AG04450 (cell line): ENCODE results near the gene ITGA11. TPM values are rescaled to one million over a fixed set of nuclear protein-coding genes. Genes with fewer than 3 reads are reported as not detected.

Experiments
- CTCF ChIA-PET: fragments of 300-600, 350-600 bp; formaldehyde crosslinking; extraction: SDS; loops from one replicate; lab custom pipeline; 2022; ENCODE audit warnings: antibody characterized with exemption, inconsistent platforms; lab: Charles Lee
- POLR2A ChIA-PET: fragments of 350-600 bp; formaldehyde crosslinking; extraction: SDS; loops from one replicate; lab custom pipeline; 2021; ENCODE audit warnings: antibody characterized with exemption, inconsistent platforms; lab: Yijun Ruan, JAX
- DNase-seq: peaks from one replicate; pipeline ENCODE4 v3.0.0-alpha.2; 2011; ENCODE audit warnings: low read depth, low spot score
- H3K27ac ChIP-seq: one replicate; pipeline ENCODE4 v1.5.1; 2012; ENCODE audit warnings: low read depth, low read length, control low read depth
- H3K27me3 ChIP-seq: one replicate; pipeline ENCODE4 v1.6.0; 2012; ENCODE audit warnings: low read length; ENCODE audit not compliant: control insufficient read depth, insufficient read depth
- H3K4me3 ChIP-seq: 2 replicates; pipeline ENCODE4 v1.5.1; 2011; ENCODE audit warnings: mild to moderate bottlenecking, low read depth, low read length, control low read depth
- H3K9me3 ChIP-seq: 2 replicates; pipeline ENCODE4 v1.5.1; 2012; ENCODE audit warnings: low read length; ENCODE audit not compliant: control insufficient read depth, insufficient read depth
- CTCF ChIP-seq: IDR thresholded peaks from 2 replicates; pipeline ENCODE4 v1.5.1; 2011; ENCODE audit warnings: low read depth, low read length, control low read depth, inconsistent platforms
- polyA plus RNA-seq: library from polyadenylated mRNA; depleted of rRNA; stranded (reverse); fragments of >200 nt; gene quantifications from 2 replicates; pipeline ENCODE4 v1.2.3, GENCODE V29; 2011

The ITGA11 gene
- polyA plus RNA-seq, 1 experiment, result 24.0 TPM

DNA sequence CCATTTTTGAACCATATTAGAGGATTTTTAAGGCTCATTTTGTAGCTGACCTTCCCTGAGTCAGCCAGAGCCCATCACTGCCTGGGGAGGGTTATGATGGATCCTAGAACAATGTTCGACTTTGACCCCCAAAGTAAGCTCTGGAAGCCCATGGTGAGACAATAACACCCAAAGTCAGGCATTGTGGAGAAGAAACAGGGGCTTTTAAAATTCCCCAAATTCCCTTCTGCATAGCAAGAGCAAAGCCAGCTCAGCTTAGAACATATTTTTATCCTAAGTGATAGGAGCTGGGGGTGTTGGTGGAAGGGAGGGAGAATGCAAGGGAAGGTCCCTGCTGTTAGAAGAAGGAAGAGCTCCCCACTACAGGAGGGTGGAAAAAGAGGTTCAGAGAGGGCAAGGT is 4.0 kb downstream of the ITGA11 start:
- Histone ChIP-seq H3K9me3 (no peaks in the 10 kb centered on the region; the same call in 1 of the 2 replicates), H3K4me3 (no peak overlapping the region), H3K27ac (no peak overlapping the region), H3K27me3 (peaks cover 8% of the 10 kb centered on the region)
- no peak for TF ChIP-seq CTCF
- DNase-seq, result no peak
- ChIA-PET CTCF (interaction anchor here (1.1 kb wide), 1 partner anchor 122 kb away, joined by 4 read pairs; no protein-coding TSS in a partner anchor), POLR2A (no interaction called here)

DNA sequence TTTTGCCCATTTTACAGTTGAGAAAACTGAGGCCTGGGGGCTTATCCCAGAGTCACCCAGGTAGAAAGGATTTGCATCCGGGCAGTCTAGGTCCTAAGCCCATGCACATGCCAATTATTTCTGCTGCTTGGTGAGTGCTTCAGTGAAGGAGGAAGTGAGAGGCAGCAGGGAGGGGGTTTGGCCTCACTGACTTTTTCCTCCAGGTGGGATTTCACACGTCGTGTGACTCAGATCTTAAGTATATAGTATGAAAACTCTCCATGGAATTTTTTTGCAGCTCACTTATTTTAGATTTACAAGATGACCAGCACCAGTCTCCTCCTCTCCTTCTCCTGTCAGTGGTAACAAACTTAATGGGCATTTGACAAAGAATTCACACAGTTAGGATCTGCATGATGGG is 4.6 kb downstream of the ITGA11 start:
- no peak for TF ChIP-seq CTCF
- Histone ChIP-seq H3K4me3 (no peak overlapping the region), H3K27me3 (peaks cover 2% of the 10 kb centered on the region), H3K27ac (no peak overlapping the region), H3K9me3 (no peaks in the 10 kb centered on the region; the same call in 1 of the 2 replicates)
- POLR2A ChIA-PET, result no interaction called here
- no peak for DNase-seq
- CTCF ChIA-PET, result interaction anchor here (0.5 to 1.1 kb wide), 2 partner anchors 121 to 511 kb away, joined by 3 to 4 read pairs; no protein-coding TSS in a partner anchor

DNA sequence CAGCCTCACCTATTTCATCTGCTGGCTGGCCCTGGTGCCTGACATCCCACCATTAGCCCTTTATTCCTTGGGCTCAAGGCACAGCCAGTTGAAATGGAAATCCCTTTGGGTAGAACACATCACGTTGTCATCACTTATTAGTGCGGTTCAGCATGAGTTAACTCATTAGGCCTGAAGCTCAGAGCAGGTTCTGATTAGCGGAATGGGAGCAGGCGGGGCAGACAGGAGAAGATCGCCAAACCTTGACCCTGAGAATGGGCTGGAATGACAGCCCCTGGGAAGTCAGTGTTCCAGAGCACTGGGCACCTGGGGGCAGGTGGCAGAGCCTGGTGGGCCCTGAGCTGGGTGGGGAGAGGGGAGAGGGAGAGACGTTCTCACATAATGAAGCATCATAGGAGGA is 5.8 kb downstream of the ITGA11 start:
- H3K27ac ChIP-seq, result no peak overlapping the region
- no peaks in the 10 kb centered on the region for H3K27me3 ChIP-seq
- no peak for DNase-seq
- POLR2A ChIA-PET, result no interaction called here
- no peak for TF ChIP-seq CTCF
- CTCF ChIA-PET, result no interaction called here
- H3K9me3 ChIP-seq, result no peaks in the 10 kb centered on the region; the same call in 1 of the 2 replicates
- no peak overlapping the region for H3K4me3 ChIP-seq

DNA sequence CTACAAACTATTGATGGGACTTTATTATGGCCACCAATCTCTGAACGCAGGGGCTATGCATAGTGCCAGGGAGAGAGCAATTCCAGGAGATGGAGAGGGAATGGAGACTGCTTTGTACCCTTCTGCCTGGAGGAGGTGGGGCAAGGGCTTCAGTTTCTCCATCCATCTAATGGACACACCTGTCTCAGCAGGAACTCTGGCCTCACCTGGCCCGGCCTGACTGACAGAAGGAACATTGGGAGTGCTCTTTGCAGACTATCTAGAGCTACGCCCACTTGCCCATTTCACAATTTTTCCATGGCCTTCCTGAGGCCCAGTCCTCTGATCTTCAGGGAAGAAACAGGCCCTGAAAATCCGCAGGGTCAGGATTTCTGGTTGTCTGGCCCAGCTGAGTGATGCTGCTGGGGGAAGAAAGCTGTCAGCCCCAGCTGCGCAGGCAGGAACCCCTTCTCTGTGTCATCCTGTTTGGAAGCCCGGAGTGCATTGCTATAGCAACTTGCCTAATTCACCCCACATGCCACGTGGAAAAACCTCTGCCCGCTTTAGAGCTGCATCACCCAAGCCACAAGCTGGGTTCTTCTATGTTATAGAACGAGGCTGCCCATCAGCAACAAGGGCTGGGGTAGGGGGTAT is 6.4 kb downstream of the ITGA11 start:
- Histone ChIP-seq H3K27ac (no peak overlapping the region), H3K27me3 (no peaks in the 10 kb centered on the region), H3K9me3 (no peaks in the 10 kb centered on the region; the same call in 1 of the 2 replicates), H3K4me3 (no peak overlapping the region)
- no peak for DNase-seq
- ChIA-PET CTCF (no interaction called here), POLR2A (no interaction called here)
- no peak for TF ChIP-seq CTCF

- Histone ChIP-seq H3K27ac (no peak overlapping the region), H3K27me3 (no peaks in the 10 kb centered on the region), H3K9me3 (no peaks in the 10 kb centered on the region), H3K4me3 (no peak overlapping the region)
- ChIA-PET POLR2A (no interaction called here), CTCF (no interaction called here)
- no peak for TF ChIP-seq CTCF
- no peak for DNase-seq
These were observed 7.1 kb downstream of the ITGA11 start for GRCh38 chr15:68424754-68425390.
